MM.1S (cell line): Measurements from ENCODE around the gene DCBLD2.

Experiments used
- EZH2 ChIP-seq: fragments of 300-600 bp; sonication (generic); optimal IDR thresholded peaks from 2 replicates; pipeline ENCODE3; 2017; ENCODE audit warnings: low read depth, mild to moderate bottlenecking, antibody characterized with exemption, low read length, mixed read lengths
- EZH2phosphoT487 ChIP-seq: fragments of 300-600 bp; sonication (generic); IDR thresholded peaks from 2 replicates; pipeline ENCODE4 v1.6.1; 2018; ENCODE audit warnings: antibody characterized with exemption, low read length
- TF ChIP-seq, protein P1 (sequence below): fragments of 300-600 bp; sonication (generic); IDR thresholded peaks from 2 replicates; pipeline ENCODE4 v1.5.1; 2016; ENCODE audit warnings: antibody characterized with exemption, low read length, mixed read lengths

- TF ChIP-seq, protein P1, sequence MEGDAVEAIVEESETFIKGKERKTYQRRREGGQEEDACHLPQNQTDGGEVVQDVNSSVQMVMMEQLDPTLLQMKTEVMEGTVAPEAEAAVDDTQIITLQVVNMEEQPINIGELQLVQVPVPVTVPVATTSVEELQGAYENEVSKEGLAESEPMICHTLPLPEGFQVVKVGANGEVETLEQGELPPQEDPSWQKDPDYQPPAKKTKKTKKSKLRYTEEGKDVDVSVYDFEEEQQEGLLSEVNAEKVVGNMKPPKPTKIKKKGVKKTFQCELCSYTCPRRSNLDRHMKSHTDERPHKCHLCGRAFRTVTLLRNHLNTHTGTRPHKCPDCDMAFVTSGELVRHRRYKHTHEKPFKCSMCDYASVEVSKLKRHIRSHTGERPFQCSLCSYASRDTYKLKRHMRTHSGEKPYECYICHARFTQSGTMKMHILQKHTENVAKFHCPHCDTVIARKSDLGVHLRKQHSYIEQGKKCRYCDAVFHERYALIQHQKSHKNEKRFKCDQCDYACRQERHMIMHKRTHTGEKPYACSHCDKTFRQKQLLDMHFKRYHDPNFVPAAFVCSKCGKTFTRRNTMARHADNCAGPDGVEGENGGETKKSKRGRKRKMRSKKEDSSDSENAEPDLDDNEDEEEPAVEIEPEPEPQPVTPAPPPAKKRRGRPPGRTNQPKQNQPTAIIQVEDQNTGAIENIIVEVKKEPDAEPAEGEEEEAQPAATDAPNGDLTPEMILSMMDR, result no peak
- no peak for TF ChIP-seq EZH2phosphoT487
- no peak for TF ChIP-seq EZH2
Measured at GRCh38 chr3:98890181-98890835, 11.2 kb downstream of the DCBLD2 start.
